ENCODE results near the gene ZBTB8A. TPM values are rescaled to one million over a fixed set of nuclear protein-coding genes. Genes with fewer than 3 reads are reported as not detected.

Gene ZBTB8A
- total RNA-seq, 2 donors from 2014 or later = 3.3 to 4.8 TPM

- Histone ChIP-seq H3K27ac (peak overlapping the region; percentile 8 to 62), H3K9me3 (no peaks in the 10 kb centered on the region), H3K4me1 (peaks cover 0 to 7% of the 10 kb centered on the region in 2 donors), H3K27me3 (no peaks in the 10 kb centered on the region), H3K36me3 (no peaks in the 10 kb centered on the region), H3K4me3 (no peak overlapping the region)
- no peak for DNase-seq (ENCODE audit: low spot score)
- TF ChIP-seq CTCF (IDR thresholded peaks at IDR 0.05) = no peak
These were observed 43.1 kb upstream of the ZBTB8A start for GRCh38 chr1:32496127-32496526.

- no peak for DNase-seq (ENCODE audit: low spot score)
- H3K27me3 ChIP-seq = no peaks in the 10 kb centered on the region
- H3K36me3 ChIP-seq = no peaks in the 10 kb centered on the region
- TF ChIP-seq CTCF (IDR thresholded peaks at IDR 0.05) = no peak
- H3K4me1 ChIP-seq = peaks cover 0 to 21% of the 10 kb centered on the region in 2 donors
- no peak overlapping the region for H3K4me3 ChIP-seq
- H3K9me3 ChIP-seq = no peaks in the 10 kb centered on the region
- H3K27ac ChIP-seq = no peak overlapping the region
These were observed 40.5 kb upstream of the ZBTB8A start for GRCh38 chr1:32498751-32499150.

GRCh38 chr1:32500387-32501209 lies 38.6 kb upstream of the ZBTB8A start:
- TF ChIP-seq CTCF (IDR thresholded peaks at IDR 0.05) = peak; percentile 12 to 23
- no peaks in the 10 kb centered on the region for H3K9me3 ChIP-seq
- H3K4me1 ChIP-seq = peaks cover 0 to 18% of the 10 kb centered on the region in 2 donors

GRCh38 chr1:32501865-32502264 lies 37.4 kb upstream of the ZBTB8A start:
- Histone ChIP-seq H3K36me3 (no peaks in the 10 kb centered on the region), H3K4me3 (no peak overlapping the region), H3K9me3 (no peaks in the 10 kb centered on the region), H3K27me3 (no peaks in the 10 kb centered on the region), H3K27ac (peak overlapping the region; percentile 78 to 94), H3K4me1 (peaks cover 0 to 18% of the 10 kb centered on the region in 2 donors)
- TF ChIP-seq CTCF (IDR thresholded peaks at IDR 0.05) = no peak
- peak; percentile 71 for DNase-seq (ENCODE audit: low spot score)

More at GRCh38 chr1:32500387-32501209, 38.6 kb upstream of the ZBTB8A start:
- Histone ChIP-seq H3K27me3 (no peaks in the 10 kb centered on the region), H3K36me3 (no peaks in the 10 kb centered on the region), H3K27ac (peak overlapping the region; percentile 87 to 94), H3K4me3 (peak overlapping the region; percentile 70 to 72)
- DNase-seq (ENCODE audit: low spot score) = peak; percentile 76

- Histone ChIP-seq H3K36me3 (no peaks in the 10 kb centered on the region), H3K4me3 (no peak overlapping the region), H3K27me3 (no peaks in the 10 kb centered on the region), H3K4me1 (peaks cover 0 to 18% of the 10 kb centered on the region in 2 donors), H3K27ac (peak overlapping the region; percentile 65 to 78), H3K9me3 (no peaks in the 10 kb centered on the region)
- no peak for TF ChIP-seq CTCF (IDR thresholded peaks at IDR 0.05)
- no peak for DNase-seq (ENCODE audit: low spot score)
These were observed 36.1 kb upstream of the ZBTB8A start for GRCh38 chr1:32503153-32503552.

All from right atrium auricular region (tissue), 2 donors.